HTERT RPE-1 (cell line): Measurements from ENCODE around the gene XRN2.

Experiments used
- in situ Hi-C: fragments of 300-500 bp; cut with MboI; formaldehyde crosslinking; loops from 4 replicates; pipeline ENCODE4 v1.14.3; 2020; ENCODE audit warnings: low sequenced_read_pairs

XRN2 gene

GRCh38 chr20:21303061-21303871 lies at the start of gene XRN2:
Gene XRN2 (plus strand): TSS chr20:21303331. CDS start chr20:21303399, 68 bp downstream.
- in situ Hi-C loops: no loop called here

- in situ Hi-C loops: no loop called here
Measured at GRCh38 chr20:21257192-21257591, 45.9 kb upstream of the XRN2 start.

- in situ Hi-C loops: no loop called here
Measured at GRCh38 chr20:21258411-21258810, 44.7 kb upstream of the XRN2 start.

GRCh38 chr20:21259346-21259745 lies 43.8 kb upstream of the XRN2 start:
- in situ Hi-C loops: no loop called here

- in situ Hi-C loops: no loop called here
Measured at GRCh38 chr20:21262812-21263211, 40.3 kb upstream of the XRN2 start.

GRCh38 chr20:21265261-21266190 lies 37.6 kb upstream of the XRN2 start:
- in situ Hi-C loops: no loop called here

GRCh38 chr20:21266191-21266536 lies 37.0 kb upstream of the XRN2 start:
- in situ Hi-C loops: no loop called here

GRCh38 chr20:21269772-21270171 lies 33.4 kb upstream of the XRN2 start:
- in situ Hi-C loops: no loop called here

- in situ Hi-C loops: no loop called here
Measured at GRCh38 chr20:21270806-21271205, 32.3 kb upstream of the XRN2 start.

GRCh38 chr20:21272279-21272678 lies 30.9 kb upstream of the XRN2 start:
- in situ Hi-C loops: no loop called here

GRCh38 chr20:21272679-21273078 lies 30.5 kb upstream of the XRN2 start:
- in situ Hi-C loops: no loop called here

- in situ Hi-C loops: no loop called here
Measured at GRCh38 chr20:21273755-21274386, 29.3 kb upstream of the XRN2 start.

- in situ Hi-C loops: no loop called here
Measured at GRCh38 chr20:21278829-21279228, 24.3 kb upstream of the XRN2 start.

GRCh38 chr20:21279706-21280521 lies 23.2 kb upstream of the XRN2 start:
- in situ Hi-C loops: no loop called here

GRCh38 chr20:21280522-21281016 lies 22.6 kb upstream of the XRN2 start:
- in situ Hi-C loops: no loop called here

GRCh38 chr20:21286775-21287174 lies 16.4 kb upstream of the XRN2 start:
- in situ Hi-C loops: no loop called here

GRCh38 chr20:21288587-21289370 lies 14.4 kb upstream of the XRN2 start:
- in situ Hi-C loops: no loop called here

GRCh38 chr20:21289651-21290050 lies 13.5 kb upstream of the XRN2 start:
- in situ Hi-C loops: no loop called here

GRCh38 chr20:21291026-21291425 lies 12.1 kb upstream of the XRN2 start:
- in situ Hi-C loops: no loop called here

- in situ Hi-C loops: no loop called here
Measured at GRCh38 chr20:21294755-21295154, 8.4 kb upstream of the XRN2 start.
